Astrocyte (in vitro differentiated cells and primary cell): ENCODE results near the gene JAM3.

Experiments used
- CTCF ChIP-seq: IDR thresholded peaks from 2 replicates; pipeline ENCODE4 v1.5.1; 2011; ENCODE audit warnings: low read depth, mild to moderate bottlenecking, inconsistent platforms, low read length, moderate library complexity; ENCODE audit not compliant: insufficient read depth
- EZH2 ChIP-seq: IDR thresholded peaks from 2 replicates; pipeline ENCODE4 v1.6.1; 2012; ENCODE audit warnings: mild to moderate bottlenecking, low read length, inconsistent platforms; ENCODE audit not compliant: insufficient read depth

DNA sequence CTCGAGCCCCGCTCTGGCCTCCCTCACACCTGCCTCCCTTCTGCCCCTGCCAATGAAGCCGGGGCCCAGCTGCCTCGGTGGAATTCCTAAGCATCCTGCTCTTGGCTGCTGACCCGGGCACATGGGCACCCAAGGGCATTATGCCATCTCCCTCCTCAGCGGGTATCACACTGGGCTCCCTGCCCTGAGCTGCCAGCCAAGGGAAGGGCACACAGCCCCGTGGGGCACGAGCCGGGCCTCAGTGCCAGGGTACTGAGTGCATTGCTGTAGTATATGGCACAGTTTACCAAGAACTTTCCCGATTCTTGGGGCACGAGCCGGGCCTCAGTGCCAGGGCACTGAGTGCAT lies 43.8 kb upstream of the JAM3 start:
- TF ChIP-seq CTCF (no peak), EZH2 (no peak)
